GM21723 (cell line): ENCODE measurements around the gene GLB1L2.
"Not testable (repeated sequence)": the region's sequence is repeated elsewhere in the genome, so short reads cannot be mapped to it uniquely, and the experiment has no call there.

Source experiments
- ATAC-seq: cut with Tn5 transposase; IDR thresholded peaks from one replicate; pipeline ENCODE4 v1.9.1; 2021; ENCODE audit warnings: mild to moderate bottlenecking, moderate library complexity; ENCODE audit not compliant: unreplicated experiment

Gene GLB1L2

DNA sequence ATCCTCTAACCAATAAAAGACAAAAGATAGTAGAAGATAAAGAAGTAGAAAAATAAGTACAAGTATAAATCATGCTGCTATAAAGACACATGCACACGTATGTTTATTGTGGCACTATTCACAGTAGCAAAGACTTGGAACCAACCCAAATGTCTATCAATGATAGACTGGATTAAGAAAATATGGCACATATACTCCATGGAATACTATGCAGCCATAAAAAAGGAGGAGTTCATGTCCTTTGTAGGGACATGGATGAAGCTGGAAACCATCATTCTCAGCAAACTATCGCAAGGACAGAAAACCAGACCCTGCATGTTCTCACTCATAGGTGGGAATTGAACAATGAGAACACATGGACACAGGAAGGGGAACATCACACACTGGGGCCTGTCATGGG lies 10.4 kb upstream of the GLB1L2 start:
- not testable (repeated sequence) for ATAC-seq

DNA sequence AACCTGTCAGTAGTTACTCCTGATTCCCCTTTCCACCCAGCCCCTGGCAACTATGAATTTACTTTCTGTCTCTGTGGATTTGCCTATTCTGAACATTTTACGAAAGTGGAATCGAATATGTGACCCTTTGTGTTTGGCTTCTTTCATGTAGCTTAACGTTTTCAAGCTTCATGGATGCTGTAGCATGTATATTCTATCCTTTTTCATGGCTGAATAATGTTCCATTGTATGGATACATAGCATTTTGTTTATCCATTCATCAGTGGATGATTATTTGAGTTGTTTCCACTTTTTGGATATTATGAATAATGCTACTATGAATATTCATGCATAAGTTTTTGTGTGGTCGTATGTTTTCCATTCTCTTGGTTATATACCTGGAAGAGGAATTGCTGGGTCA lies 9.2 kb upstream of the GLB1L2 start:
- ATAC-seq, result no peak

GRCh38 chr11:134328433-134328832 lies 3.4 kb upstream of the GLB1L2 start:
- ATAC-seq, result no peak

DNA sequence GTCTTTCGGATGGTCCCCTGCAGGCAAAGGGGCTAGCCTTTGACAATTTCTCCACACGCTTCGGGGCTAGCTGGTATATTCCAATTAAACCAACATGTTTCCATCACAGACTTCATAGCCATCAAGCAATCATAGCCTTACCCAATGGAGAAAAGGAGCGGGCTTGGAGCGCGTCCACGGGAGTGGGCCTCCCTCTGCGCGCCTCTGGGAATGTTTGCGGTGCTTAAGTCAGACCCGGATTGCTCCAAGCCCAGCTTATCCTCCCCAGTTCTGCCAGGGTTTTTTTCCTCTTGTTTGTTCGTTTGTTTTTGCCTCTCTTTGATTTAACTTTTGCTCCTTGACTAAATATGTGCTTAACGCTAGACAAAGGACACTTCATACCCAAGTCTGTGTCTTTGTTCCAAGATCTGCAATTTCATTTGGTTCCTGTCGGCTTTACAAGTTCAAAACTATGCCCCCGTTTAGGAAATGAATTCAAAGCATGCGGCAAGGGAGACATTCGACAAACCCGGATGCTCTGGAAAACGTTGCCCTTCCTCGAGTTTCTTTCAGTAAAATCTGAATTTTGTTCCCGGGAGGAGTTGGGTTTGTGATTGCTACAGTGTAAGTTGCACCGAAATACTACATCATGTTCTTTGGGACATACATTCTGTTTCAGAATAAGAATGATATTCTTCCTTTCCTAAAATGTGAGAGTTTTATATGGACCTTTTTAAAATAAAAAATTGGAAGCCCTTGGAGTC lies 1.0 kb upstream of the GLB1L2 start:
- no peak for ATAC-seq

DNA sequence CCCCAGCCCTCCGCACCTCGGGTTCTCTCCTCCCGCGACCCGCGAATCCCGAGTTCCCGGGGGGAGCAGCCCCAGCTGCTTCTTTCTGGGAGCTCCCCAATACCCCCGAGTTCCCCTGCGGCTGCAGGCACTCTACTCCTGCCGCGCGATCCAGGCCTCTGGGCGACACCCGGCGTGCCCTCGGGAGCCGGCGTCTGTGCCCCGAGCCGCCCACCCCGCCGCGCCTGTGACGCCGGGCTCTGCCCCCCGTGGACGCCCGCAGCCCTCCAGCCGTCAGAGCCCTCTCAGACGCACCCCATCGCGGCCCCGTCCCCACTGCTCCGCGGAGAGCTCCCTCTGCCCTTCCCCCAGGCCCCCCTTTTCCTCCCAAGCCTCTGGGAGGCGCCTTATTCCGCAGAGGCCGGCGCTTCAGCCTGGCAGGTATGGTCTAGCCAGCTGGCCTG lies 422 bp downstream of the GLB1L2 start:
- peak; percentile 17 for ATAC-seq

DNA sequence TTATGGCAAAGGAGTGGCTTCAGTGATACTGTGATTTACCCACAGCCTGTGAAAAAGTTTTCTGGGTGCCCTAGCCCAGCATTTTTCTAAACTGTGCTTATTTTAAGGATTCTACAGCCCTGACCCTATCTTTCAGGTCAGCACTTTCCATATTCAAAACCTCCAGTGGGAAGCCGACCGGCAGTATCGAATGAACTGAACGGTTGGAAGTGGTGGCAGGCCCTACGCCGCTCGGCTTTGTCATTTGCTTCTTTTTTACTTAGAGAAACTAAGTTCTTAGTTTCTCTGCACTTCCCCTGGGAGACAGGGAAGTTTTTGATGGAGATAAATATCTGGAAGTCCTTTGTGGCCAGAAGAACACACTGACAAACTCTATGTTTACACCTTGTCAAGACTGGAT lies 994 bp downstream of the GLB1L2 start:
- no peak for ATAC-seq

- no peak for ATAC-seq
Observed at GRCh38 chr11:134333312-134333711, 1.5 kb downstream of the GLB1L2 start.

DNA sequence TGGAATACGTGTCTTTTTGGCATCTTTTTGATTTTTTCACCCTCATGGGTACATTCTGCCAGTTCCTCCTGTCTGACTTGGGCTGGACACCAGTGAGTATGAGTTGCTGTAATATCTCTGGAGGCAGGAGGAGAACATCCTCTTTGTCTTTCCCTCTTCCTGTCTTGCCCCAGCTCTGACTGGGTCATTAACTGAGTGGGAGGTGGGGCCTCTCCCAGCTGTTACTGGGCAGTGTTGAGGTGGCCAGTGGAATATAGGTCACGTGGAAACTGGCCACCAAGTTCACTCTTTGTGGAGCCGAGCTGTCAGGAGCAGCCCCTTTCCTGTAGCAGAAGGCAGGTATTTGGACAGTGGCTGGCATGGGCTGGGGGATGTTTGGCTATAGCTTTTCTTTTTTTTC lies 2.2 kb downstream of the GLB1L2 start:
- no peak for ATAC-seq

DNA sequence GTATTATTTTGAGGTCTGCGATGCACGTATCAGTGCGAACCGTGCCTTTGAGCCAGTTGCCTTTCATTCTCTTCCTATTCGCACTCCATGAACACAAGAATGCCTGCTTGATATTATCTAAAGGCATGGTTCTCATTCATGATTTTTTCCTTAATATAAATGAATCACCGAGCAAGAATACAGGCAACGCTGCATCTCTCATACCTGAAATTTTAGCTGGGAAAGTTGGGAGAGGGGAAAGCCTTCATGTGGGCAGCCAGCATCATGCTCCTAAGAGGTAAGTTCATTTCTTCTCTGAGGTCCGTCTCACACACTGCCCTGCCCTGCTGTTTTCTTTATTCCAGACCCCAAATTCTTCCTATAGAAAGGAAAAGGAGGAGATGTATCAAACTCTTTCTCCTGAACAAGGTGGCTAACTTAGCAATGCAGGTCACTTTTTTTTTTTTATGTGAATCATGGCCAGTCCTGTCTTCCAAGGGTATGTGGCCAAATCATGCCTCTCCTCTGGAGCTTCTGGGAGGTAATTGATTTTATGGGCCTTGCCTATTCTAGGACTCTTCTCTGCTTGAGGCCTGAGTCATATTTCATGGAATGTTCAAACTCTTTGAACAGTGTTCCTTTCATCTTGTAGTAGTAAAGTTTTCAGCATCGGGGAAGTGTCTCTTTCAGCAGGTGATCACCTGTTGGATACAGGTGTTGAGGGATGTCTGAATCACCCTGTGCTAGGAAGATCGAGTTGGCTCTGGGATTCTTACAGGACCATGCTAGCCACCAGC lies 3.2 kb downstream of the GLB1L2 start:
- no peak for ATAC-seq

- no peak for ATAC-seq
Observed at GRCh38 chr11:134337051-134337450, 5.3 kb downstream of the GLB1L2 start.

- ATAC-seq, result no peak
Observed at GRCh38 chr11:134338068-134338467, 6.3 kb downstream of the GLB1L2 start.

DNA sequence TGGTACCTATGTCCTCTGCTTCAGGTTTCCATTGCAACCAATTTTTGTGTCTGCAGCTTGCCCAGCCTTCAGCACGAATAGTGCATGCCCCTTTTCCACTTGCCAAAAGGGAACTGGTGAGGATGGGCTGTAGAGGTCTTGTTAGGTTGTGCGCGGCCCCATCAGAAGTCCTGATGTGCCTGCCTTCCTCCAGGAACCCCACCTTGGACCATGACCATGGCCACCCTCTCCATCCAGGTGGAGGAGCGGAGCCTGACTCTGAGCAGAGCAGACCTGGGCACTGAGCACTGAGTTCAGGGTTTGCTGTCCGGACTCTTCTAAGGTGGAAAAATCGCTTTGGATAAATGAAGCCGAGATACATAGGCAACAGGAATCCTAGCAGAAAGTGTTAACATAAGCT lies 6.9 kb downstream of the GLB1L2 start:
- ATAC-seq, result no peak

DNA sequence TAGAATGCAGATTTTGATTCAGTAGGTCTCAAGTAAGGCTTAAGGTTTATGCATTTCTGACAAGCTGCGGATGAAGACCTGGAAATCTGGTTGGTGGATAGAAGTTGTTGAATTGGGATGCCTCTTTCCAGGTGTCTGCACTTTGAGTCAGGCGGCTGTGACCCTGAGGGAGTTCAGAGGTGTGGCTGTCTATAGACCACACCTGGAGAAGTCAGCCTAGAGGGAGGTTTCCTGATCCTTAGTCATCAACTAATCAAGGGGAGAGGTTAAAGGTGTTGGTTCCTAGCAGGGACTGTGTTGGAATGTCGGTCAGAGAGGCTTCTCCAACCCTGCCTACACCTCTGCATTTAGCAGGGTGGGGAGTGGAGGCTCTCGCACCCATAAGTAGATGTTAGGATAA lies 8.0 kb downstream of the GLB1L2 start:
- no peak for ATAC-seq

- ATAC-seq, result no peak
Observed at GRCh38 chr11:134340354-134340964, 8.7 kb downstream of the GLB1L2 start.

DNA sequence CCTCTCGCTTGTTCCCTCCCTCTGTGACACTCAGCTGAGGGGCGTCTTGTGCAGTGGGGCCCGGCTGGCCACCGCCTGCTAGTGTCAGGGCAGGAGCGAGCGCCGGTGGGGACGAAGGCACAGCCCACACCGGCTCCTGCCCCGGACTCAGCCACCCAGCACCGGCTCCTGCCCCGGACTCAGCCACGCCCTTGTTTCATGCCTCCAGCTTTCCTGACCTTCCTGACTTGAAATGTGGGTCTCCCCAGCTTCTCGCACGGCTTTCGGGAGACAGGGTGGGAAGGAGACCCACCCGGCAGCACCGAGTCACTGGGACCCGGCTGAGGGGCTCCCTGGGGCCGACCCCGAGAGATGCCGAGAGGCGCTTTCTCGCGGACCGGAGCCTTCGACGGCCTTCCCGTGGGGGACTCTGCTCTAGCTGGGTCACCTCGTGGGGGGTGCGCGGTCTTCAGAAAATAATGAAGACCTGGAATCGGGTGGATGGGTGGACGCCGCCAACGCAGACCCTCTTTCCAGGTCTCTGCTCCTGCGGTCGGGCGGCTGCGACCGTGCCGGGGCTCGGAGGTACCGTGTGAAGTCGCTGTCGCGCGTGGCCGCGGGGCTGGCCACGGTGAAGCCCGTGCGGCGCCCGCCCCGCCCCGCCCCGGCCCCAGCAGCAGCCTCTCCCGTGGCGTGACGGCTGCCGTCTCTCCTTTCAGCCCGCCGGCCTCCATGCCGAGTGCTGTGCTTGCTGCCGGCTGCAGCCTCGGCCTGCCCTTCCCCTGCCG lies 10.2 kb downstream of the GLB1L2 start:
- no peak for ATAC-seq

DNA sequence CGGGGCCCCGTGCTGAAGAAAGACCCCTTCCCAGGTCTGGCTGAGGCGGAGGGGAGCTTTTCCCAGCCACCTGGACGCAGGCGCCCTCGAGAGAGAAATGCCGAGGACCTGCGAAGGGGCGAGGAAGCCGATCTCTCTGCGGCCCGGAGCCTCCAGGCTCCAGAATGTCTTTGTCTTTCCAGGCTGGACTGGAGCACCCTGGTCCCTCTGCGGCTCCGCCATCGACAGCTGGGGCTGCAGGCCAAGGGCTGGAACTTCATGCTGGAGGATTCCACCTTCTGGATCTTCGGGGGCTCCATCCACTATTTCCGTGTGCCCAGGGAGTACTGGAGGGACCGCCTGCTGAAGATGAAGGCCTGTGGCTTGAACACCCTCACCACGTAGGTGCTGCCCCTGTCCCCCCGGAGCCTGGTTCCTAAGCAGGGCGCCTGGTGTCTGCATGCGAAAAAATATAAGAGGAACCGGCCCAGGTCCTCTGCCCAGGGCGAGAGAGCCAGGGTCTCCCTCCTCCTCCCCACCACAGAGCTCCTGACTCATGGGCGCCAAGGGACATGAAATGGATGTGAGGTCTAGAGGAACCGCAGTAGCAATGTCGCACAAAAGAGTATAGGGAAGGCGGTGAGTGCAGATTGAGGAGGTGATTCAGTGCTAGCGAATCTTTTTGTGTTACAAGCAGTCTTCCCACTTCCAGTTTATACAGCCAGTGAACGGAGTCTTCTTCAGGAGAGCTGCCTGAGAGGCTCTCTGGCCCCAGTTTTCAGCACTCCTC lies 11.0 kb downstream of the GLB1L2 start:
- no peak for ATAC-seq

- no peak for ATAC-seq
Observed at GRCh38 chr11:134343646-134344045, 11.9 kb downstream of the GLB1L2 start.

- not testable (repeated sequence) for ATAC-seq
Observed at GRCh38 chr11:134344497-134345236, 12.9 kb downstream of the GLB1L2 start.

DNA sequence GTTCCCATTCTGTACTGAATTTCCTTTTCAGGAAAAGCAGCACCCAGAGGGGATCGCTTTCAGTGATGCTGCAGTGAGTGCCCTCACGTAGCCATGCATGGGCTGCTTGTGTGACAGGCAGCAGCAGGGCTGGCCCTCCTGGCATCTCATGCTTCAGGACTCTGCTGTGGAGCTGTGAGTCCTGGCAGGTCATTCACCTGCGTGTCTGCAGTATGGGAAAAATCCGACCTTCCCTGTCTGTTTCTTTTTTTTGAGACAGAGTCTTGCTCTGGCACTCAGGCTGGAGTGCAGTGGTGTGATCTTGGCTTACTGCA lies 13.4 kb downstream of the GLB1L2 start:
- ATAC-seq, result no peak
